Stimulated activated CD4-positive, alpha-beta T cell treated with anti-CD3 and anti-CD28 coated beads, Interleukin-4, amount 100 ng/mL, for 1 hour (primary cell): ENCODE results near the gene MPV17L2.
A peak's percentile ranks its signal among the peaks of the same experiment; 100 is the strongest.
"Not testable (repeated sequence)": the region's sequence is repeated elsewhere in the genome, so short reads cannot be mapped to it uniquely, and the experiment has no call there.

Source experiments
- DNase-seq: peaks from one replicate; pipeline ENCODE4 v3.0.0-alpha.2; 2020

Gene MPV17L2

DNA sequence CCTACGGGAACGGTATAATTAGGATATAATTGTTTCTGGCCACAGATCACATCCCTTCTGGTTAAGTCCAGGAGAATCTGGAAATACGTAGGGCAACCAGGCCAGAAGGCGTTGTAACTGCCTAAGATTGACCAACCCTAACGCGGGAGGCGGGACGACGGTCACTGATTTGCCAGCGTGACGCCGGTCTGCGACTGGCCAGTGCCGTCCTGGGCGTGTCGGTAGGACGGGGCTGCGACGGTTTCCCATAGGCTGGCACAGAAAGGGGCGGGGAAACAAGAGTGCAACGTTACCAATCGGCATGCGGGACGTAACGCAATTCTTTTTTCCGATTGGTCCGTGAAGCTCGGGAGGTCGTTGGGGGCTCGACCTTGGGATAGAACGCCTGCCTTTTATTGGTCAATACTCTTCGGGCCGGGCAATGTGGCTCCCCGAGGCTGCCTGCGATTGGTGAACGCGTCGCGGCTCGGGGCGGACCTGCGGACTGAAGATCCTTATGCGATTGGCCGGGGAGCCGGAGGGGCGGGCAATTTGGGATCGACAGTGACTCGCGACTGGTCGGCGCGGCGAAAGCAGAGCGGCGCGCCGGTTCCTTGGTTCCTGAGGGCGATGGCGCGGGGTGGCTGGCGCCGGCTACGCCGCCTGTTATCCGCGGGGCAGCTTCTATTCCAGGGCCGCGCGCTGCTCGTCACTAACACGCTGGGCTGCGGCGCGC, at the start of gene MPV17L2:
Gene MPV17L2 (plus strand): TSS at position 546 of the 715 bp plus-strand sequence. CDS start 64 bp downstream, at position 610.
- DNase-seq, result peak; percentile 98

DNA sequence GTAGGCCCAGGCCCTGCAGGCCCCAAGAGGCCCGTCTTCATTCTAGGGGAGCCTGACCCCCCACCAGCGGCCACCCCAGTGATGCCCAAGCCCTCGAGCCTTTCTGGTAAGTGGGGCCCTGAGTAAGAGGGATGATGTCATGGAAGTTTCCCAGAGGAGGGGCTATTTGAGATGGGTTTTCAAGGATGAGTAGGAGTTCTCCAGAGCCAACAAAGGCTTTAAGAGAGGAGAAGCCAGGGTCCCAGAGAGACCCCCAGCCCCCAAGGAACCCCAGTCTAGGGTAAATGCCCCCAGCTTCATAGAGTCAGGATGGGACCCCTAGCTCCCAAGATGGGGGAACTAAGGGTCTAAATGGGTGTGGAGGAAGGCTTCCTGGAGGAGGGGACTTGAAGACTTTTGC, 49.1 kb upstream of the MPV17L2 start:
- no peak for DNase-seq

DNA sequence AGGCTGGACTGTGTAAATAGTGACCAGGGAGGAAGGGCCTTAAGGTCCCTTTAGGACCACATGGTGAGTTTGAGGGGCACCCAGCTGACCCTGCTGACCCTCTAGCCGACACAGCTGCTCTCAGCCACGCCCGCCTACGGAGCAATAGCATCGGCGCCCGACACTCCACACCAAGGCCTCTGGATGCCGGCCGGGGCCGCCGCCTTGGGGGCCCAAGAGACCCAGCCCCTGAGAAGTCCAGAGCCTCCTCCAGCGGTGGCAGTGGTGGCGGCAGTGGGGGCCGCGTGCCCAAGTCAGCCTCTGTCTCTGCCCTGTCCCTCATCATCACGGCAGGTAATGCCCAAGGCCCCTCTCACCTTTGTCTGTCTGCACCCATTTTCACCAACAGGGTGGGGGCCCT, 48.7 kb upstream of the MPV17L2 start:
- DNase-seq, result no peak

DNA sequence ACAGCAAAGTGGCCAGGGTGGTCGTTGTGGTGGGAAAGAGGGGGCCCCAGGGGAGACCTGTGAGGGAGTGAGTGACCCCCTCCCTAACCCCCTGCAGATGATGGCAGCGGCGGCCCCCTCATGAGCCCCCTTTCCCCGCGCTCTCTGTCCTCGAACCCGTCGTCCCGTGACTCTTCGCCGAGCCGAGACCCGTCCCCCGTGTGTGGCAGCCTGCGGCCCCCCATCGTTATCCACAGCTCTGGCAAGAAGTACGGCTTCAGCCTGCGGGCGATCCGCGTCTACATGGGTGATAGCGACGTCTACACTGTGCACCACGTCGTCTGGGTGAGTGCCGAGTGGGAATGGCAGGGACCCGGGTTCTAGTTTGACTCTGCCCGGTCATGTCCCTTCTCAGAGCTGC, 48.1 kb upstream of the MPV17L2 start:
- no peak for DNase-seq

DNA sequence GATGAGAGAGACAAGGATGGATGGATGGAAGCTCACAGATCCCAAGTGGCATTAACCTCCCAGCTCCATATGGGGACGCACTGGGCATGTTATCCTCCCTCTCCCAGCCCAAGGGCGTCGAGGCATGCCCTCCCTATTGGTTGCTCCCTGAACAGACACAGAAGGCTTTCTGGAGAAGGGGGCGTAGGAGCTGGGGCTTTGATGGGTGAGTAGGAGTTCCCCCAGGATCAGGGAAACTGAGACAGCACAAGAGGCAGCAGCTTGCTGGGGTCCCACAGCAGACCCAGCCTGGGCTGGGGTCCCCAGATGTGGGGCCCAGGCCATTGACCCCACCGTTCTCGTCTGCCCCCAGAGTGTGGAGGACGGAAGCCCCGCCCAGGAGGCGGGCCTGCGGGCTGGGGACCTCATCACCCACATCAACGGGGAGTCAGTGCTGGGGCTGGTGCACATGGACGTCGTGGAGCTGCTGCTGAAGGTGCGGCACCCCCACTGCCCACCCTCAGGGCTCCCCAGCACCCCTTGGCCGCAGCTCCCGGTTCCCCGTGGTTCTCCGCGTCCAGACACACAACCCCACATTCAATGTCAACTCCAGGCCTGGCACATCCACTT, 47.5 kb upstream of the MPV17L2 start:
- no peak for DNase-seq

DNA sequence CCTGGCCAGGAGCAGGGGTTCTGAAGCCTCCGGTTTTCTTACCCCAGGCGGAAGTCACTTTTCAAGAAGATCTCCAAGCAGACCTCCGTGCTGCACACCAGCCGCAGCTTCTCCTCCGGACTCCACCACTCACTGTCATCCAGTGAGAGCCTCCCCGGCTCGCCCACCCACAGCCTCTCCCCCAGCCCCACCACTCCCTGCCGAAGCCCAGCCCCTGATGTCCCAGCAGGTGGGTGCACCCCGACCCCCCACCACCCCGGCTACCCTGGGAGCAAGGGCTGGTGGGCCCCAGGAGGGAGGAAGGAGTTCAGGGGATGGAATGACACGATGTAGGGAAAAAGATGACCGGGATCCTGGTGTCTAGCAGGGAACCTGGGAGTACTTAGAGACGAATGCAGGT, 45.6 kb upstream of the MPV17L2 start:
- no peak for DNase-seq

DNA sequence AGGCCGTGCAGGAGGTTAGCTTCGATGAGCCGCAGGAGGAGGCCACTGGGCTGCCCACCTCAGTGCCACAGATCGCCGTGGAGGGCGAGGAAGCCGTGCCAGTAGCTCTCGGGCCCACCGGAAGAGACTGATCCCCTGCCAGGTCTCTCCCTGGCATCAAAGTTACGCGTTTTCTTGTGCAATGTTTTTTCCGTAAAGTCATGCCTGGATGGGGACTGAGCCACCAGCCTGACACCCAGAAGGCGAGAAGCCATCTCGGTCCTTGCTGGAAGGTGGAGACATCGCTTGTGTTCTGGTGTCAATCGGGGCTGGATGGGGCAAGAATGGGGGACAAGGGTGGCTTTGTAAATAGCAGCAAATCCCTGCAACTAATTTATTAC, 43.4 kb upstream of the MPV17L2 start:
- no peak for DNase-seq

DNA sequence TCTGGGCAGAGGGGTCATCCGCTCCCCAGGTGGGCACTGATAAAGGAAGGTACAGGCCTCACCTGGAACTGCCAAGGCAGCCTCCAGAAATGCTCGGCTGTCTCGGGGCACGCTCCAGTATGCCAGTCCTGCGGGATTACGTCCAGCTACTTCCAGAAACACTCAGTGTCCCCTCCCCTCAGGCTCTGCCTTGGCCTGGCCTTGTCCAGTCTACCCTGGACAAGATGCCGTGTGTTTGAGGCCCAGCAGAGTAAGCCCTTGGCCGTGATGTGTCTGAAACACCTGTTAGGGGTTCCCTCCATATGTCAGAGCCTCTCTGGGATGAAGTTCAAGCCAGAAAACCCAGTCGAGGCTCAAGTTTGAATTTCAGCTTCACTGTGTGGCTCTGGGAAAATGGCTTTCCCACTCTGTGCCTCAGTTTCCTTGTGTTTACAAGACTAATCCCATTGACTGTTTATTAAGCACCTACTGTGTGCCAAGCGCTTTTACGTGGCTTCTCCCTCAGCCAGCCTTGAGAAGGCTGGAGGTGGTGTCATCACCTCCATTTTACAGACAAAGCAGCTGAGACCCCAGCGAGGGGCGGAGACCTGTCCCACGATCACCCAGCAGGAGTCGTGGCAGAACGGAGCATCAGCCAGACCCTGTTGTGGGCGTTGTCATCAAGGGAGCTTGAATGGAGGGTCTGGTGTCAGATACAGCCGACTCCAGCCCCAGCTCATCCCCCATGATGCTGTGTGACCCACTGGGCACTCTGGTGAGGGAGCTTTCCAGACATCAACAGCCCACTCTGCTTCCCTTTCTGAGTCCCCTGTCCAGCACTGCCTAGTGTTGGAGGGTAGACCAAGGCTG, 42.0 kb upstream of the MPV17L2 start:
- no peak for DNase-seq

DNA sequence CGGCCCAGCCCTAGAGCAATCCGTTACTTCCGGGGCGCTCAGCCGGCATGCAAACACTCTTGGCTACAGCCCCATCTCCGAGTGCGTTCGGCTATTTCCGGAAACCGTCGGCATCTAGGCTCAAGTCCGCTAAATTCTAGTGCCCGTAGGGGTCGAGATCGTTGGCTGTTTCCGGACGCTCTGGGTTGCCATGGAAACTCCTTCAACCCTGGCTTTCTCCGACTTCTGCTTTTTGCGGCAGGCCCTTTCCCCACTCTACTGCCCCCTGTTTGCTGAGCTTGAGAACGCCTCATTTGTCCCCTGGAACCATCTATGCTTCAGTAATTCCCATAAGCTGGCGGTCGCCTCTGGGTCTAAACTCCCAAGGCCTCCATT, 40.6 kb upstream of the MPV17L2 start:
- DNase-seq, result peak; percentile 98

DNA sequence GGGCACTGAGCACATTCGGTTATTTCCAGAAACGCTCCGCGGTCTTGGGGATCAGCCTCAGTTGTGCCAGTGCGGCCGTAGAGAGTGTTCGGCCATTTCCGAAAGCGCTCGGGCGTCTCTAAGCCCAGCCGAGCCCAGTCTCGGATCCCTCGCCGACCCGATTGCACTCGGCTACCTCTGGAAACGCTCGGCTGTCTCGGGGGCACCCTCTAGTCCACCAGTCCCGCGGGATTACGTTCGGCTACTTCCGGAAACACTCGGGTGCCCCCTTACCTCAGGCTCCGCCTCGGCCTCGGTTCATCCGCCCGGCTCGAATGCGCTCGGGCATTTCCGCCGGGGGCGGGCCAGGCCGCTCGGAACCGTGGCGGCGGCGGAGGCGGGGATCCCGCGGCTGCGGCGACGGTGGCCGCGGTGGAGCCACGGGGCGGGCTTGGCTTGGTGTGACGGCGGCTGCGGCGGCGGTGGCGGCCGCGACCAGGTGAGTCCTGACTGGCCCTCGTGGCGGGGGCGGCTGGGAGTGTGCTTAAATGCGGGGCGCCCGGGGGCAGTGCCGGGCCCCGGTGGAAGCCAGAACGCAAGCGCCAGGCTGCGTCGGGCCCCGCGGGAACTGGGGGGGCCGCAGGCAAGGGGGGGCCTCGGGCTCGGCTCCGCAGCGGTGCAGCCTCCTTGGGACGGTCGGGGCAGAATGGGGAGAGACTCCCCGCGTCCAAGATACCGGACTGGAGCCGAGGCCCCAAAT, 40.0 kb upstream of the MPV17L2 start, which contains the start of gene PIK3R2:
Gene PIK3R2 (plus strand): TSS at position 347 of the 739 bp plus-strand sequence. CDS start 2,717 bp downstream, outside the sequence.
- peak; percentile 100 for DNase-seq

DNA sequence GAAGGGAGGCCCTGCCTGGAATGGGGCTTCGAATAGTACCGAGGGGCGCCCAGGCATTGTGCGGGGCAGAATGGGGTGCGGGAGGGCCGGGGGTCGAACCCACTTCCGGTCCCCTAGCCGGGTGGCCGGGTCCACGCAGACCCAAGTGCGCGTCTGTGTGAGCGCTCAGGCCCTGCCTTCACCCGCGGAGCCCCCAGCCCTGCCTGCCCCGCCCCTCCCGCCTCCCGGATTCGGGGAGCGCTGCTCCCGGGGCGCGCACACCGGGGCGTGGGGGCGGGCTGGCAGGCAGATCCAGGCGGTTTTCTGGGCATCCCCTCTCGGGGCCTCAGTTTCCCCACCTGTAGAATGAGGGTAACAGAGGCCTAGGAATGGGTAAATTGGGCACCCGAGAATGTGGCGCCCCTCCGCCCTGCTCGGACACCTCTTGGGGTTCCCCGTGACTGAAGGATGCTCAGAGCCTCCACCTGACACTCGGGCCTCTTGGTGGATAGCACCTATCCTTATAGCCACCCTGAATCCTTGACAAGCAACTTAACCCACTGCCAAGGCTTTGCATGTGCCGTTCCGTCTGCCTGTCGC, 39.4 kb upstream of the MPV17L2 start:
- DNase-seq, result peak; percentile 35

DNA sequence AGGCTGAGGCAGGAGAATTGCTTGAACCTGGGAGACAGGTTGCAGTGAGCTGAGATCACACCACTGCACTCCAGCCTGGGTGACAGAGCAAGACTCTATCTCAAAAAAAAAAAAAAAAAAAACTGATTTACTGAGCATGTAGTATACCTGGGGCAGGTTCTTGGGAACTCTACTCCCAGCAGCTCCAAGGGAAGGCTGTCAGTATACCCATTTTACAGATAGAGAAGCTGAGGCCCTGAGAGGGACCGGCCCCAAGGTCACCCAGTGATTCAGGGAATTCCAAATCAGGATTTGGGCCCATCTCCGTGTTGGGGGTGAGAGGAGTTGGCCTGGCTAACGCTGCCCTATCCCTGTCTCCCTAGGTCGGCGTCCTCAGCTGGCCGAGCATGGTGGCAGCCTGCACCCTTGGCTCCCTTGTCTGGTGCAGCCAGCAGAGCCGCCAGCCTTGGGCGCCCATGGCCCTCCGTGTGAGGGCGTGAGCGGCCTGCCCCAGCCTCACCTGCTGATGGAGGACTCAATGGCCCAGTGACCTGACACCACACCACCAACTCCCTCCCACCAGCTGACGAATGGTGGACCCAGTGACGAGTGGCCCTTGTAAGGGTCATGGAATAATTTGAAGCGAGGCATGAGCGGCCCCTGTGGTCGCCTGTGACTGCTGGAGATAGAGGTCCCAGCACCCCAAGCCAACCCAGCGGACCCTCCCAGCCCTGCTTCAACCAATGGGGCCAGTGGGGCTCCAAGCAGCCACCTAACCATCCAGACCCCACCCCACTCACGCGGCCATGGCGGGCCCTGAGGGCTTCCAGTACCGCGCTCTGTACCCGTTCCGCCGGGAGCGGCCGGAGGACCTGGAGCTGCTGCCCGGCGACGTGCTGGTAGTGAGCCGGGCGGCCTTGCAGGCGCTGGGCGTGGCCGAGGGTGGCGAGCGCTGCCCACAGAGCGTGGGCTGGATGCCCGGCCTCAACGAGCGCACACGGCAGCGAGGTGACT, 37.6 kb upstream of the MPV17L2 start:
- DNase-seq, result no peak

DNA sequence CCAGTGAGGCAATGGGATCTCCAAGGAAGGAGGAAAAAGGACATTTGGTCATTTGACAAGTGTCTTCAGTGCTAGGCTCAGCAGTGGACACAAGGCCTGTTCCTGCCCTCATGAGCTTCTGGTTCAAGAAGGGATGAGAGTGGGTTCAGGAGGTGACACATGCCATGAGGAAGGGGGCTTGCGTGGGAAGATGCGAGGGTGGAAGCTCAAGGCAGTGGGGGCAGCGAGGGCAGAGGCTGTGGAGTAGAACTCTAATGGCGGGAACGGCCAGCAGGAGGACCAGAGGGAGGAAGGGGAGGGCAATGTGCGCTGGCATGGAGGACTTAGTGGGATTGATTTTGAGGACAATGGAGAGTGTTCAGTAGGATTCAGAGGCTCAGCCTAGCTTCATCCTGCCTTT, 36.8 kb upstream of the MPV17L2 start:
- DNase-seq, result no peak

DNA sequence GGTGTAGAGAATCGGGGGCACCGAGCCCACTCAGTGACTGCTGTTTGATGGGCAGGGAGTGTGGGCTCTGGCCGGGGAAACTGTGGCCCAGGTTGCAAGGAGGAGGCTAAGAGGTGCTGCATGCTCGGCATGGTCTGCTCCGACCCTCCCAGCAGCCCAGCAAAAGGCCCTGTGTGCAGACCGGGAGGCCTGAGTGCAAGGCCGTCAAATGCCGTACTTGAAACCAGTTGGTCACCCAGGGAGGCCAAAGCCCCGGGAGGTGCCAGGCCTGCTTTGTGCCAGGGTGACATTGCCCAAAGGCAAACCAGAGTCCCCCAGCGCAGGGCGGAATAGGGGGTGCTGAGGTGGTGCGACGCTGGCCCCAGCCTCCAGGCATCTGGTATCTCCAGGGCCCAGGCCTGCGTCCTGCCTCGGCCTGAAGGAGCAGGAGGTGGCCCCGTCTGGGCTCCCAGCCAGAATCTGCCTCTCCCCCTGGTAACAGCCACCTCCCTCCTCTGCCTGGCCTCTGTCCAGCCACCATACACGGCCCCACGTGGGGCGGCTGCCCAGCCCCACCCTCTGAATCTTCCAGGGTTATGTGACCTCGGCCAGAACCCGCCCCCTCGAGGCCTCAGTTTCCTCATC, 36.1 kb upstream of the MPV17L2 start:
- DNase-seq, result no peak

DNA sequence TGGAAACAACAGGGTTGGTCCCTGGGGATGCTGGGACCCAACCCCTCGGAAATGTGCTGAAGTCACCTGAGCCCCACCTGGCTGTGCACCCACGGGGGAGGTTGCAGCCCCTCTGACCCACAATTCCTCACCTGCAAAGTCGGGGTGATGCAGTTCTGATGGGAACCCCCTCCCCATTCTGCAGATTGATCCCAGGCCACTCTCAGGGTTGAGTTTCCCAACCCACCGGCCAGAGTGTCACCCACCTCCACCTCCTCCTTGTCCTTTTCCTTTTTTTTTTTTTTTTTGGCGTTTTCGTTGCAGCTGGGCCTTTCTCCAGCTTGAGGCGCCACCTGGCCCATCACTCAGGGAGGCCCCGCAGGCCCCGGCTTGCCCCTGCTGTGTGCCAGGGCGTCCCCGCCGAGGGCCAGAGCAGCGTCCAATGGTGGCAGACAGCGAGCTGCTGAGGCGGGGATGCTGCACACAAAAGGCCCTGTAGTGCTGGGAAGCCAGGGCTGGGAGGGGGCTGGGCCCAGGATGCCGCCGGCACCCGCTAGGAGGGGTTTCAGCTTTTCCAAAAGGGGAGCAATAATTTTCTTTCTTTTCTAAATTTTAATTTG, 35.5 kb upstream of the MPV17L2 start:
- DNase-seq, result no peak

DNA sequence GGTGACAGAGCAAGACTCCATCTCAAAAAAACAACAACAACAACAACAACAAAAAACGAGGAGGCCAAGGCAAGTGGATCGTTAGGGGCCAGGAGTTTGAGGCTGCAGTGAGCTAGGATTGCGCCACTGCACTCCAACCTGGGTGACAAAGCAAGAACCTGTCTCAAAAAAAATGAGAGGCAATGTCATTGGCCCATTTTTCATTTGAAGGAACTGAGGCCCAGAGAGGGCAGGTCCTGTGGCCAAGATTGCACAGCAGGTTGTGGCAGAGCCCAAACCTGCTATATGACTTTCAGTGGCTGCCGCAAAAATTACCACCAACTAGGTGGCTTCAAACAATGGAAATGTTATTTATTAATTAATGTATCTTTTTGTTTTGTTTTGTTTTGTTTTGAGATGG, 34.6 kb upstream of the MPV17L2 start:
- DNase-seq, result no peak

DNA sequence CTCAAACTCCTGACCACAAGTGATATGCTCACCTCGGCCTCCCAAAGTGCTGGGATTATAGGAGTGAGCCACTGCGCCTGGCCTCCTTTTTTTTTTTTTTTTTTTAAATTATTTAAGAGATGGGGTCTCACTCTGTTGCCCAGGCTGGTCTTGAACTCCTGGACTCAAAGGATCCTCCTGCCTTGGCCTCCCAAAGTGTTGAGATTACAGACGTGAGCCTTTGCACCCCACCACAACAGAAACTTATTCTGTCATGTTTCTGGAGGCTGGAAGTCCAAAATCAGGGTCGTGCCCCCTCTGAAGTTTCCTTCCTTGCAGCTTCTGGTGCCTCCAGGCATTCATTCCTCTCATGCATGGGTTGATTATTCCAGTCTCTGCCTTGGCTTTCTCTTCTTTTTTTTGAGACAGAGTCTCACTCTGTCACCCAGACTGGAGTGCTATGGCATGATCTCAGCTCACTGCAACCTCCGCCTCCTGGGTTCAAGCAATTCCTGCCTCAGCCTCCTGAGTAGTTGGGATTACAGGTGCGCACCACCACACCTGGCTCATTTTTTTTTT, 33.9 kb upstream of the MPV17L2 start:
- DNase-seq, result not testable (repeated sequence)

DNA sequence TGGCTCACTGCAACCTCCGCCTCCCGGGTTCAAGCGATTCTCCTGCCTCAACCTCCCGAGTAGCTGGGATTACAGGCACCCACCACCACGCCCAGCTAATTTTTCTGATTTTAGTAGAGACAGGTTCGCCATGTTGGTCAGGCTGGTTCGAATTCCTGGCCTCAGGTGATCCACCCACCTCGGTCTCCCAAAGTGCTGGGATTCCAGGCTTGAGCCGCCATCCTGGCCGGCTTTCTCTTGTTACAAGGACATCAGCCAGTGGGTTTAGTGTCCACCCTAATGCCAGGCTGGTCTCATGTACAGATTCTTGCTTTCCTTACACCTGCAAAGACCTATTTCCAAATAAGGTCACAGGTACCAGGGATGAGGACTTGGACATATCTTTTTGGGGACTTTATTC, 33.2 kb upstream of the MPV17L2 start:
- DNase-seq, result no peak

DNA sequence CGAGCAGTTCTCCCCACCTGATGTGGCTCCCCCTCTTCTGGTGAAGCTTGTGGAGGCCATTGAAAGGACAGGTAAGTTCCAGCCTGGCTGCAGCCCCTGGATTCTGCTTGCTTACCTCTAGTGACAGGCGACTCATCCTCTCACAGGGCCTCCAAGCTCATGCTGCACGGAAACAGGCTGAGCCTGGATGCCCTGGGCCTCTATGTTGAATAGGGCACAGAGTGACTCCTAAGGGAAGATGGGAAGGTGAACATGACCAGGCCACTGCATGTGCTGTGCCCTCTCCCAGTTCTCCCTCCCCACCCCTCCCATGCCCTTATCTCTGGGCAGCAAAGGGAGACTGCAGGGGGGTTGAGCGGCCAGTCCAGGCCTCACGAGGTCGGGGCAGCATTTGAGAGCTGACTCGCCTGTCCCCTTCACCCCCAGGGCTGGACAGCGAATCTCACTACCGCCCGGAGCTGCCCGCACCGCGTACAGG, 32.5 kb upstream of the MPV17L2 start:
- no peak for DNase-seq
